Measurements from ENCODE around the gene RPL29.
A peak's percentile ranks its signal among the peaks of the same experiment; 100 is the strongest.
"Not testable (repeated sequence)": the region's sequence is repeated elsewhere in the genome, so short reads cannot be mapped to it uniquely, and the experiment has no call there.

The RPL29 gene

GRCh38 chr3:52006017-52006819 lies 10.5 kb upstream of the RPL29 start:
- Mint-ChIP-seq H3K9me3 (no peaks in the 10 kb centered on the region), H3K4me3 (peak overlapping the region; percentile 34), H3K27me3 (ENCODE audit: low read depth) (peaks cover 3% of the 10 kb centered on the region), H3K4me1 (ENCODE audit: low read depth) (peaks cover 11% of the 10 kb centered on the region), H3K36me3 (ENCODE audit: low read depth) (no peaks in the 10 kb centered on the region), H3K27ac (peak overlapping the region; percentile 20)
- no peak for DNase-seq (ENCODE audit: low spot score)

- Mint-ChIP-seq H3K9me3 (no peaks in the 10 kb centered on the region), H3K4me3 (peak overlapping the region; percentile 34), H3K27me3 (ENCODE audit: low read depth) (no peaks in the 10 kb centered on the region), H3K4me1 (ENCODE audit: low read depth) (peaks cover 11% of the 10 kb centered on the region), H3K36me3 (ENCODE audit: low read depth) (no peaks in the 10 kb centered on the region), H3K27ac (peak overlapping the region; percentile 20)
- no peak for DNase-seq (ENCODE audit: low spot score)
These were observed 9.9 kb upstream of the RPL29 start for GRCh38 chr3:52005571-52005986.

GRCh38 chr3:52004906-52005395 lies 9.3 kb upstream of the RPL29 start:
- Mint-ChIP-seq H3K9me3 (no peaks in the 10 kb centered on the region), H3K36me3 (ENCODE audit: low read depth) (no peaks in the 10 kb centered on the region), H3K27me3 (ENCODE audit: low read depth) (no peaks in the 10 kb centered on the region), H3K27ac (no peak overlapping the region), H3K4me3 (no peak overlapping the region), H3K4me1 (ENCODE audit: low read depth) (peaks cover 11% of the 10 kb centered on the region)
- DNase-seq (ENCODE audit: low spot score): no peak

DNA sequence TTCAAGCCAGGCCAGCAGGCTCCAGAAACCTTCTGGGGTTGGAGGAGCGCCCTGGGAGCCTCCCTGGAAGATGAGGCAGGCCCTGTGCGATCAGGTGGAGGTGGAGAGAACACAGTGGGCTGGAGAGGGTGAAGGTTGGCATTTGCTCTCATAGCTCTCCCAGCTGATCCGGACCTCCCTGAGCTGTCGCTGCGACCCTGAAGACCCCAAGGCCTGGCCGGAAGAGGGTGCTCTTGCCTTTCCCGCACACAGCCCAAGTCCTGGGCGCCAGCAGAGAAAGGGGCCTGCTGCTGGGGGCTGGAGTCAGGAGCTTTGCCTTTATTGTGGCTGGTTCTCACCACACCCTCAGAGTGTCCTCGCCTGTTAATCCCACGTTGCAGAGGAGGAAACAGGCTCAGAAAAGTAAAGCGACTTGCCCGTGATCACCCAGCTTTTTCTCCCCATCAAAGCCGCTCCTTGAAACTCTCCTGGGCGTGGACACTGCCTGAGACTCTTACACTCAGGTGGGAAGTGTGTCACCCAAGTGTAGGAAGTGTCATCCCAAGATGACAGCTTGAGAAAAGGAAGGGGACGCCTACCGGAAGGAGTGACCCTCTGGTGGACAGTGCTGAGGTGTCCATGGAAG lies 8.6 kb upstream of the RPL29 start:
- Mint-ChIP-seq H3K27ac (no peak overlapping the region), H3K4me3 (no peak overlapping the region), H3K9me3 (no peaks in the 10 kb centered on the region), H3K36me3 (ENCODE audit: low read depth) (no peaks in the 10 kb centered on the region), H3K27me3 (ENCODE audit: low read depth) (peaks cover 4% of the 10 kb centered on the region), H3K4me1 (ENCODE audit: low read depth) (peaks cover 11% of the 10 kb centered on the region)
- no peak for DNase-seq (ENCODE audit: low spot score)

GRCh38 chr3:52002748-52003147 lies 7.1 kb upstream of the RPL29 start:
- DNase-seq (ENCODE audit: low spot score): no peak
- no peaks in the 10 kb centered on the region for H3K9me3 Mint-ChIP-seq
- no peaks in the 10 kb centered on the region for H3K36me3 Mint-ChIP-seq (ENCODE audit: low read depth)
- H3K27ac Mint-ChIP-seq: no peak overlapping the region
- H3K4me1 Mint-ChIP-seq (ENCODE audit: low read depth): peaks cover 13% of the 10 kb centered on the region
- H3K4me3 Mint-ChIP-seq: no peak overlapping the region
- peaks cover 9% of the 10 kb centered on the region for H3K27me3 Mint-ChIP-seq (ENCODE audit: low read depth)

- no peak overlapping the region for H3K4me3 Mint-ChIP-seq
- peak overlapping the region; percentile 12 for H3K27ac Mint-ChIP-seq
- H3K27me3 Mint-ChIP-seq (ENCODE audit: low read depth): peaks cover 13% of the 10 kb centered on the region
- H3K4me1 Mint-ChIP-seq (ENCODE audit: low read depth): peaks cover 13% of the 10 kb centered on the region
- H3K36me3 Mint-ChIP-seq (ENCODE audit: low read depth): no peaks in the 10 kb centered on the region
- peak; percentile 77 for DNase-seq (ENCODE audit: low spot score)
- no peaks in the 10 kb centered on the region for H3K9me3 Mint-ChIP-seq
These were observed 5.8 kb upstream of the RPL29 start for GRCh38 chr3:52001443-52001974.

DNA sequence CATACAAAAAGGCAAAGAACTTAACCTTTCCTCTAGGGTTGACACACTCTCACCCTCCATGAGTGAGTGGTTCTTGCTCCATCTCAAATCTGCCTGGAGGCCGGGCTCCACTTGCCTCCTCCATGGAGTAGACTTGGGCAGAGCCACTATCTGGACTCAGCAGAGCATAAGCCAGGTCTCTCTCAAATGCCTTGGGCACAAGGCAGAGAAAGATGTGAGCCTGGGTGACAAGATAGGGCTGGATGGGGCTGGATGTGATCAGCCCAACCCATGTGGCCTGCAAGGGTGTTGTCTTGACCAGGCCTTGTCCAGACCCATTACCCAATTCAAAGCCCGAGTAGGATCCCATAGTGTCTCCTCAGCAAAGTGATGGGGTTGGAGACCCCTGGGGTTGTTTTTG lies 4.2 kb upstream of the RPL29 start:
- peaks cover 13% of the 10 kb centered on the region for H3K27me3 Mint-ChIP-seq (ENCODE audit: low read depth)
- peaks cover 10% of the 10 kb centered on the region for H3K4me1 Mint-ChIP-seq (ENCODE audit: low read depth)
- H3K4me3 Mint-ChIP-seq: no peak overlapping the region
- no peaks in the 10 kb centered on the region for H3K9me3 Mint-ChIP-seq
- H3K36me3 Mint-ChIP-seq (ENCODE audit: low read depth): peaks cover 11% of the 10 kb centered on the region
- DNase-seq (ENCODE audit: low spot score): no peak
- no peak overlapping the region for H3K27ac Mint-ChIP-seq

- H3K9me3 Mint-ChIP-seq: no peaks in the 10 kb centered on the region
- H3K4me1 Mint-ChIP-seq (ENCODE audit: low read depth): peaks cover 19% of the 10 kb centered on the region
- H3K4me3 Mint-ChIP-seq: no peak overlapping the region
These were observed 3.1 kb upstream of the RPL29 start for GRCh38 chr3:51998774-51999173.

GRCh38 chr3:51997935-51998596 lies 2.4 kb upstream of the RPL29 start:
- peaks cover 13% of the 10 kb centered on the region for H3K27me3 Mint-ChIP-seq (ENCODE audit: low read depth)
- DNase-seq (ENCODE audit: low spot score): no peak
- no peaks in the 10 kb centered on the region for H3K9me3 Mint-ChIP-seq
- H3K4me1 Mint-ChIP-seq (ENCODE audit: low read depth): peaks cover 21% of the 10 kb centered on the region
- peaks cover 28% of the 10 kb centered on the region for H3K36me3 Mint-ChIP-seq (ENCODE audit: low read depth)
- no peak overlapping the region for H3K27ac Mint-ChIP-seq
- no peak overlapping the region for H3K4me3 Mint-ChIP-seq

More at GRCh38 chr3:51998774-51999173, 3.1 kb upstream of the RPL29 start:
- H3K27ac Mint-ChIP-seq: no peak overlapping the region
- H3K27me3 Mint-ChIP-seq (ENCODE audit: low read depth): peaks cover 13% of the 10 kb centered on the region
- peaks cover 22% of the 10 kb centered on the region for H3K36me3 Mint-ChIP-seq (ENCODE audit: low read depth)
- DNase-seq (ENCODE audit: low spot score): no peak

- Mint-ChIP-seq H3K27me3 (ENCODE audit: low read depth) (peaks cover 13% of the 10 kb centered on the region), H3K4me1 (ENCODE audit: low read depth) (peaks cover 24% of the 10 kb centered on the region), H3K36me3 (ENCODE audit: low read depth) (peaks cover 34% of the 10 kb centered on the region), H3K27ac (no peak overlapping the region), H3K9me3 (no peaks in the 10 kb centered on the region), H3K4me3 (no peak overlapping the region)
- DNase-seq (ENCODE audit: low spot score): no peak
These were observed 1.5 kb upstream of the RPL29 start for GRCh38 chr3:51997172-51997571.

DNA sequence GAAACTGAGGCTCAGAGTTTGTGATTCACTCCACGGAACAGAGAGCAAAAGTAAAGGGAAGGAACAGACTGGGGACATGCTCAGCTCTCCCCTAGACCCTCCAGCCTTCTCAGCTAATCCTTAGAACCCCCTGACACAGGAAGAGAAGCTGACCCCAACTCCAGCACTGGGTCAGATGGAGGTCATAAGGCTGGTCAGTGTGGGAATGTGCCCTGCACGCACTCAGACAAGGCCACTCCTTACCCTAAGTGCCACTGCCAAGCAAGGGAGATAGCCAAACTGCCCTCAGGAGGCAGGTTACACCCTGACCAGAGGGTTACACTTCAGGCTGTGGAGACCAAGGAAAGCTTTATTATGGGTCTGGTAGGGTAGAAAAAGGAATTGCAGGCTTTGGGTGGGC lies 1.2 kb downstream of the RPL29 start:
- Mint-ChIP-seq H3K36me3 (ENCODE audit: low read depth) (peaks cover 37% of the 10 kb centered on the region), H3K4me1 (ENCODE audit: low read depth) (peaks cover 26% of the 10 kb centered on the region), H3K4me3 (peak overlapping the region; percentile 100), H3K27me3 (ENCODE audit: low read depth) (peaks cover 9% of the 10 kb centered on the region), H3K27ac (peak overlapping the region; percentile 100), H3K9me3 (no peaks in the 10 kb centered on the region)
- DNase-seq (ENCODE audit: low spot score): no peak

- not testable (repeated sequence) for DNase-seq (ENCODE audit: low spot score); H3K9me3 Mint-ChIP-seq; H3K27me3 Mint-ChIP-seq (ENCODE audit: low read depth); H3K27ac Mint-ChIP-seq
- H3K4me3 Mint-ChIP-seq: peak overlapping the region; percentile 100
- H3K4me1 Mint-ChIP-seq (ENCODE audit: low read depth): peaks cover 26% of the 10 kb centered on the region
- H3K36me3 Mint-ChIP-seq (ENCODE audit: low read depth): peaks cover 37% of the 10 kb centered on the region
These were observed 2.0 kb downstream of the RPL29 start for GRCh38 chr3:51993657-51994056.

GRCh38 chr3:51992017-51992682 lies 3.5 kb downstream of the RPL29 start:
- Mint-ChIP-seq H3K9me3 (no peaks in the 10 kb centered on the region), H3K27me3 (ENCODE audit: low read depth) (peaks cover 2% of the 10 kb centered on the region), H3K4me3 (no peak overlapping the region), H3K4me1 (ENCODE audit: low read depth) (peaks cover 24% of the 10 kb centered on the region), H3K36me3 (ENCODE audit: low read depth) (peaks cover 37% of the 10 kb centered on the region), H3K27ac (no peak overlapping the region)
- DNase-seq (ENCODE audit: low spot score): no peak

All from T-helper 2 cell treated with Interferon-gamma antibody and Interleukin-4, amounts not matched to agents 5 μg/mL and 100 μg/mL, for 36 hours (primary cell).